Spleen (tissue), 11 donors: ENCODE data around the gene MCL1. TPM values are rescaled to one million over a fixed set of nuclear protein-coding genes. Genes with fewer than 3 reads are reported as not detected.

Source experiments
- DNase-seq: peaks from one replicate; pipeline ENCODE4 v3.0.0-alpha.2; 2020
- H3K27ac ChIP-seq, 8 donors: fragments of 200-600 bp; sonication (generic) in 7 of 8; 1 replicate in 4 of 8; 2 replicates in 4 of 8; pipeline versions ENCODE4 v1.5.0 to v1.8.0; 2016 to 2021; ENCODE audit warnings: inconsistent platforms in 4 of 8, mild to moderate bottlenecking in 4 of 8, moderate library complexity in 1 of 8
- H3K27me3 ChIP-seq, 7 donors: fragments of 200-600 bp; sonication (generic) in 6 of 7; replicated peaks in 1 of 7; 1 replicate in 4 of 7; 2 replicates in 3 of 7; pipeline versions ENCODE4 v1.5.0 to v1.8.0; 2016 to 2021; ENCODE audit warnings: inconsistent platforms in 3 of 7, mild to moderate bottlenecking in 1 of 7
- H3K36me3 ChIP-seq, 6 donors: fragments of 200-600 bp; sonication (generic) in 5 of 6; 1 replicate in 4 of 6; 2 replicates in 2 of 6; pipeline versions ENCODE4 v1.5.0 to v1.8.0; 2016 to 2021; ENCODE audit warnings: inconsistent platforms in 2 of 6
- H3K4me1 ChIP-seq, 6 donors: fragments of 200-600 bp; sonication (generic) in 5 of 6; 1 replicate in 3 of 6; 2 replicates in 3 of 6; pipeline versions ENCODE4 v1.5.0 to v1.8.0; 2016 to 2021; ENCODE audit warnings: inconsistent platforms in 3 of 6
- H3K4me3 ChIP-seq, 8 donors: fragments of 200-600 bp; sonication (generic) in 7 of 8; 1 replicate in 4 of 8; 2 replicates in 4 of 8; pipeline versions ENCODE4 v1.5.0 to v1.8.0; 2016 to 2021; ENCODE audit warnings: inconsistent platforms in 4 of 8, mild to moderate bottlenecking in 4 of 8, moderate library complexity in 2 of 8
- H3K9me3 ChIP-seq, 8 donors: fragments of 200-600 bp; sonication (generic) in 7 of 8; 1 replicate in 4 of 8; 2 replicates in 4 of 8; pipeline versions ENCODE4 v1.5.0 to v1.8.0; 2016 to 2021; ENCODE audit warnings: inconsistent platforms in 4 of 8
- POLR2A ChIP-seq, 3 donors: fragments of 450-650 bp; IDR thresholded peaks; one replicate each; pipeline ENCODE4 v1.5.1; 2017; ENCODE audit warnings: antibody characterized with exemption in 3 of 3, mild to moderate bottlenecking in 1 of 3
- POLR2AphosphoS5 ChIP-seq, 3 donors: sonication (generic); formaldehyde crosslinking; IDR thresholded peaks; one replicate each; pipeline ENCODE4 v1.5.1; 2017; ENCODE audit warnings: antibody characterized with exemption in 3 of 3
- WGBS, 5 donors: extraction: QIAGEN DNeasy Blood & Tissue Kit in 3 of 5; methylation state at CpG; one replicate each; pipeline versions ENCODE4 v1.1.5 to v1.1.7; 2013 to 2018; 5-methylcytosine and 5-hydroxymethylcytosine counted together
- intact Hi-C: fragments of 100-400 bp; cut with DNase I; formaldehyde crosslinking; loops from one replicate; pipeline ENCODE4 v1.15.0; 2023; ENCODE audit warnings: low total_unique reads
- polyA plus RNA-seq, 3 donors: library from polyadenylated mRNA; stranded (reverse); fragments of 200-250 nt; gene quantifications; one replicate each; pipeline ENCODE4 v1.2.1, GENCODE V29; 2013
- total RNA-seq, 7 donors: library from RNA; depleted of rRNA in 3 of 7; stranded (reverse); fragments of >200 nt in 3 of 7; fragmentation: NEBNext Ultra II Directional in 4 of 7; extraction: Animal tissue kit (Norgen Biotek cat#: 25700) in 4 of 7; gene quantifications; one replicate each; pipeline versions ENCODE4 v1.1.0 to v1.2.1, GENCODE V29; 2016 to 2021
- TF ChIP-seq, protein P1 (sequence below), 11 experiments: fragments of 200-600 bp in 7 of 11; fragments of 450-650 bp in 4 of 11; sonication (generic) in 4 of 11; IDR thresholded peaks in 8 of 11; conservative IDR thresholded peaks in 3 of 11; 1 replicate in 7 of 11; 2 replicates in 4 of 11; pipeline versions ENCODE4 v1.4.0 to v1.8.0; 2016 to 2021; ENCODE audit warnings: antibody characterized with exemption in 11 of 11, inconsistent platforms in 4 of 11, mild to moderate bottlenecking in 1 of 11
- donor health status: healthy with polysubstance abuse.
- donor health status: DM: no; HTN: no; CAD: no; lungs with moderate emphysema.
- donor health status: DM: no; HTN: no; CAD: no.
- donor health status: Bipolar disorder and iron deficiency.
- donor health status: healthy.
- donor health status: DM: no; HTN: no; CAD: no.
- donor health status: DM: yes; HTN: yes; CAD: no.

Gene MCL1
- total and polyA plus RNA-seq, 10 donors: 75.8 to 435 (median 299) TPM

DNA sequence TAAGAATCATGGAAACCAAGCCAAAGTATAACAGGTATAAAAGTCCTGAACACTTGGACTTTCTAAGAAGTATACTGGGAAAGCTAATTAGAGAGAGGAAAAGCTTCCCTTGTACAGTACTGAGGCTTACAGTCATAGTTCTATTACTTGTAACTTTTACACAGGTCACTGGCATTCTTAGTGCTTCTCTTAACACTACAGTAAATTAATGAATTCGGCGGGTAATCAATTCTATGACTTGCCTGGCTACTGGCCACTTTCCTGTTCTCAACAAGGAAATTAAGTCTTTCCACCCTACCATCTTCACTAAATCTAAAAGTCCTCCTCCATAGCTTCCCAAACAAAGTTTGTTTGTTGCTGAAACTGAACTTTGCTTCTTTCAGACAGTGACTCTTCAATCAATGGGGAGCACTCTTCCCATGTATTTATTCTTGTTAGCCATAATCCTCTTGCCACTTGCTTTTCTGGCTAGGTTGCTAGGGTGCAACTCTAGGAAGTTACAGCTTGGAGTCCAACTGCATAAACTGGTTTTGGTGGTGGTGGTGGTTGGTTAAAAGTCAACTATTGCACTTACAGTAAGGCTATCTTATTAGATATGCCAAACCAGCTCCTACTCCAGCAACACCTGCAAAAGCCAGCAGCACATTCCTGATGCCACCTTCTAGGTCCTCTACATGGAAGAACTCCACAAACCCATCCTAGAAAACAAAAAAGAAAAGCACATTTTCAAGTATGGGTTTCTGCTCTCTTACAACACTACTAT, 2.4 kb downstream of the MCL1 start:
- H3K36me3 ChIP-seq: peaks cover 0 to 65% (median 50%) of the 10 kb centered on the region in 6 donors
- TF ChIP-seq POLR2A (IDR thresholded peaks at IDR 0.05) (peak in 1 of 3 donors; percentile 18), POLR2AphosphoS5 (IDR thresholded peaks at IDR 0.05) (peak in 1 of 3 donors; percentile 76)
- TF ChIP-seq, protein P1, sequence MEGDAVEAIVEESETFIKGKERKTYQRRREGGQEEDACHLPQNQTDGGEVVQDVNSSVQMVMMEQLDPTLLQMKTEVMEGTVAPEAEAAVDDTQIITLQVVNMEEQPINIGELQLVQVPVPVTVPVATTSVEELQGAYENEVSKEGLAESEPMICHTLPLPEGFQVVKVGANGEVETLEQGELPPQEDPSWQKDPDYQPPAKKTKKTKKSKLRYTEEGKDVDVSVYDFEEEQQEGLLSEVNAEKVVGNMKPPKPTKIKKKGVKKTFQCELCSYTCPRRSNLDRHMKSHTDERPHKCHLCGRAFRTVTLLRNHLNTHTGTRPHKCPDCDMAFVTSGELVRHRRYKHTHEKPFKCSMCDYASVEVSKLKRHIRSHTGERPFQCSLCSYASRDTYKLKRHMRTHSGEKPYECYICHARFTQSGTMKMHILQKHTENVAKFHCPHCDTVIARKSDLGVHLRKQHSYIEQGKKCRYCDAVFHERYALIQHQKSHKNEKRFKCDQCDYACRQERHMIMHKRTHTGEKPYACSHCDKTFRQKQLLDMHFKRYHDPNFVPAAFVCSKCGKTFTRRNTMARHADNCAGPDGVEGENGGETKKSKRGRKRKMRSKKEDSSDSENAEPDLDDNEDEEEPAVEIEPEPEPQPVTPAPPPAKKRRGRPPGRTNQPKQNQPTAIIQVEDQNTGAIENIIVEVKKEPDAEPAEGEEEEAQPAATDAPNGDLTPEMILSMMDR (IDR thresholded peaks at IDR 0.05 in 8 of 11, conservative IDR thresholded peaks at IDR 0.05 in 3 of 11): no peak
- H3K9me3 ChIP-seq: no peaks in the 10 kb centered on the region
- H3K4me3 ChIP-seq: peak overlapping the region; percentile 70 to 96 (median 84)
- intact Hi-C loops: no loop called here
- 13 to 42% (median 28%) methylated on average over 2 of the region's 2 CpGs for WGBS, 5 donors
- peak overlapping the region; percentile 95 to 100 (median 100) for H3K27ac ChIP-seq
- H3K4me1 ChIP-seq: peaks cover 46 to 77% (median 59%) of the 10 kb centered on the region in 6 donors
- H3K27me3 ChIP-seq: no peaks in the 10 kb centered on the region
- DNase-seq: no peak

DNA sequence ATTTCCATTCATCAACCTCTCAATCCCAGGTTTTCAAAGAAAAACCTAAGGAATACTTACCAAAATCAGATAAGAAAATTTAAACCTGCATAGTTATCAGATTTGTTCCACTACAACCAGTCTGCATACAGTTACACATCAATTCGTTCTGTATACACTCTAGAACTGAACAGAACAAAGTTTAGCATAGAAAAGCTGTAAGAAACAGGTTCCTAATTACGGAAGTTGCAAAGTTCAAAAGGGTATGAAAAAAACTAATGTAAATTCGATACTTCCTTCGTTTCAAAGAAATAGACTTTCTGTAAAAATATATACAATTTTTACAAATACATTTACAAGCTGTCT, 3.1 kb downstream of the MCL1 start:
- no peaks in the 10 kb centered on the region for H3K27me3 ChIP-seq
- H3K4me3 ChIP-seq: peak overlapping the region; percentile 70 to 96 (median 84)
- H3K9me3 ChIP-seq: no peaks in the 10 kb centered on the region
- TF ChIP-seq POLR2AphosphoS5 (IDR thresholded peaks at IDR 0.05) (no peak), POLR2A (IDR thresholded peaks at IDR 0.05) (no peak)
- TF ChIP-seq, protein P1 (IDR thresholded peaks at IDR 0.05 in 8 of 11, conservative IDR thresholded peaks at IDR 0.05 in 3 of 11): no peak
- peaks cover 53 to 79% (median 63%) of the 10 kb centered on the region in 6 donors for H3K4me1 ChIP-seq
- intact Hi-C loops: no loop called here
- WGBS, 5 donors: 1 to 6% (median 1%) methylated on average over 4 of the region's 4 CpGs
- no peak for DNase-seq
- peak overlapping the region; percentile 5 to 100 (median 100) for H3K27ac ChIP-seq
- peaks cover 0 to 71% (median 55%) of the 10 kb centered on the region in 6 donors for H3K36me3 ChIP-seq

DNA sequence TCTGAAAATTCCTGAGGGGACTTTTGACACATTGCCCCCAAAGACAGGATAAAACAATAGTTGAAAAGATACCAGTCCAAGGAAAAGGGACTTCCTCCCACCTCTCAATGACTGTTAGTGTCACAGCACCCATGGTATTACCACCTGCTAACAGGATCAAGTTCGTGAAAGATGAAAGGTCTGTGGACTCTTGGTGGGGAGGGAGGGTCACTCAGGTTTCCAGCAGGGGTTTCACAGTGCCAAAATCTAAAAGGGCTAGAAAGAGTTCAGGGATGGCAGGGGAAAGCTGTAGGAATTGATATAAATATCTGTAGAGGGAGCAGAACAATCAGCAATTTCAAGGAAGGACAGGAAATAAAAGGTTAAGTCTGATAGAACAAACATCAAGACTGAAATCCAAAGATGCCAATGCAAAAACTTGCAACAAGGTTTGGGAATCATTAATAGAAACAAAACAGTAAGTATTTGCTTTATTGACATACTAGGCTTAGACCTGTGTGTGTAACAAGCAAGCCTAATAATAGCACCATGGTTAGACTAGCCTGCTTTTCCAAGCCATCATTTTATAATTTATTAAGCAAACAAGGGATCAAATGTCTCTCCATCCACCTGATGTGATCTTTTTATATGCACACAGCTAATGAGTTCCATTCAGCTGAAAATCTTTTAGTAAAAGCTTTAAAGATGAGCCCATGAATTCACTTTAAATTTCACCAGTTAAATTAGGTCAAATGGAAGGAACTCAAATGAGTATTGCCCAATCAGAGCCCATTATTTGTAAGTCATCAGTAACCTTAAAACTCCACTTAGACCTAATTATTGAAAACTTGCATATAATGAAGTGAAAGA, 3.7 kb downstream of the MCL1 start:
- no peak for DNase-seq
- TF ChIP-seq POLR2A (IDR thresholded peaks at IDR 0.05) (peak in 1 of 3 donors; percentile 12), POLR2AphosphoS5 (IDR thresholded peaks at IDR 0.05) (peak in 1 of 3 donors; percentile 77)
- TF ChIP-seq, protein P1 (IDR thresholded peaks at IDR 0.05 in 8 of 11, conservative IDR thresholded peaks at IDR 0.05 in 3 of 11): no peak
- Histone ChIP-seq H3K4me3 (peak overlapping the region; percentile 70 to 96 (median 84)), H3K36me3 (peaks cover 0 to 77% (median 60%) of the 10 kb centered on the region in 6 donors), H3K9me3 (no peaks in the 10 kb centered on the region), H3K4me1 (peaks cover 59 to 80% (median 66%) of the 10 kb centered on the region in 6 donors), H3K27me3 (no peaks in the 10 kb centered on the region), H3K27ac (peak overlapping the region; percentile 10 to 100 (median 100))
- intact Hi-C loops: no loop called here
- WGBS, 5 donors: 17 to 40% (median 19%) methylated on average over 1 of the region's 1 CpG
